ENCODE results near the gene ARHGEF16. TPM values are rescaled to one million over a fixed set of nuclear protein-coding genes. Genes with fewer than 3 reads are reported as not detected.

Gene ARHGEF16
- total and polyA plus RNA-seq, 2 donors (not counting 1 experiment from before 2014, with no cell fraction given) = 0.13 to 0.22 TPM

DNA sequence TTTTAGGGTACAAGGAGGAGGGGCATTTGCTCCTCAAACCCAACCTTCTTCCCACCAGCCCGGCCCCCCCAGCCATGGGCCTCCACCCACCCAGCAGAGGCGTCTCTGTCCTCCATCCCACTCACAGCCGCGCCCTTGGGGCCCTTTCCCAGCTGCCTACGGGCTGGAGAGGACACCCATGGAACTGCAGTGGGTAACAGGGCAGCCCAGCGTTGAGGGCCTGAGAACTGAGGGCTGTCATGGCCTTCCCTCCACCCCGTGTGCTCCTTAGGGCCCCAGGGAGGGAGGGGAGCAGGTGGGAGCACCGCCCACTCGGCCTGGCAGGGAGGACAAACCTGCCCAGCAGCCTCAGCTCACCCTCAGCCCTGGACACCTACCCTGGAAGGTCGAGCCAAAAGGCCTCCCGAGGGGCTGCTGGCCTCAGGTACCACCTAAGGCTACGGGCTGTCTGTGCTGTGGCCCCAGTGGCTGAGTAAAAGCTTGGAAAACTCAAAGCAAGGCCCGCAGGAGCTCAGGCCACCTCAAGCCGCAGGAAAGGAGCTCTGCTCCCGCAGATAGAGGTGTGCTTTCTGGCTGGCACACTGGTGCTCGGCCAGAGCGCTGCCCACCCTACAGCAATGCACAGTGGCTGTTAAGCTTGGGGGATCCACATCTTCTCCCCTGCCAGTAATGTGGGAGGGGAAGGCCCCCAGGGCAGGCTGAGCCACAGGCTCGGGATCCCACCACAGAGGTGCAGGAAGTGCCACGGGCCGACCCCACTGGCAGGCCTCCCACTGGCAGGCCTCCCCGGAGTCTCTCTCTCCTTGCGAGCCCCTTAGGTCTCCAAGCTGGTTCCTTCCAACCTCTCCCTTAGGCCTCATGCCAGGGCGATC is 2.2 kb upstream of the ARHGEF16 start:
- Histone ChIP-seq H3K36me3 (replicated peaks in 1 of 2; ENCODE audit: control extremely low read depth in 1 of 2, control insufficient read depth in 1 of 2, extremely low read depth in 1 of 2, insufficient read depth in 2 of 2, low read length in 1 of 2) (no peaks in the 10 kb centered on the region), H2AFZ (ENCODE audit: insufficient read depth, low read depth, low read length, poor library complexity, severe bottlenecking) (no peak overlapping the region), H3K79me2 (ENCODE audit: control insufficient read depth, insufficient read depth, low read length) (no peaks in the 10 kb centered on the region), H3K27me3 (replicated peaks in 1 of 4; ENCODE audit: control extremely low read depth in 1 of 4, control insufficient read depth in 3 of 4, insufficient read depth in 4 of 4, low read length in 3 of 4) (peaks cover 0 to 44% (median 21%) of the 10 kb centered on the region in 4 experiments), H3K4me1 (ENCODE audit: control insufficient read depth in 2 of 2, insufficient read depth in 2 of 2, low read length in 2 of 2) (peaks cover 16 to 20% of the 10 kb centered on the region in 2 donors), H3K27ac (ENCODE audit: low read length in 2 of 2) (no peak overlapping the region), H3K9me3 (ENCODE audit: control extremely low read depth in 1 of 3, control insufficient read depth in 2 of 3, insufficient read depth in 1 of 3, low read length in 2 of 3) (peaks cover 0 to 14% (median 0%) of the 10 kb centered on the region in 3 donors), H3K4me2 (replicated peaks; ENCODE audit: low read depth, low read length, poor library complexity, severe bottlenecking) (no peak overlapping the region), H3K9ac (ENCODE audit: low read length) (no peak overlapping the region), H4K20me1 (ENCODE audit: control insufficient read depth, insufficient read depth, low read length, poor library complexity, severe bottlenecking) (no peaks in the 10 kb centered on the region), H3K4me3 (ENCODE audit: control extremely low read depth in 1 of 5, extremely low read depth in 1 of 5, insufficient read depth in 1 of 5, low read depth in 2 of 5, low read length in 4 of 5) (no peak overlapping the region)
- Mint-ChIP-seq H3K4me3 (no peak overlapping the region), H3K27ac (no peak overlapping the region), H3K4me1 (peaks cover 3% of the 10 kb centered on the region), H3K9me3 (ENCODE audit: insufficient read depth) (no peaks in the 10 kb centered on the region), H3K27me3 (peaks cover 26% of the 10 kb centered on the region)
- intact Hi-C loops (cut with micrococcal nuclease) = loop anchor here (2.0 to 5.0 kb wide), 2 partner anchors 39 to 350 kb away; no protein-coding TSS in a partner anchor
- TF ChIP-seq EZH2 (IDR thresholded peaks at IDR 0.05; ENCODE audit: borderline replicate concordance, insufficient read depth, low read depth, low read length, poor library complexity, severe bottlenecking) = no peak
- TF ChIP-seq, protein P1, sequence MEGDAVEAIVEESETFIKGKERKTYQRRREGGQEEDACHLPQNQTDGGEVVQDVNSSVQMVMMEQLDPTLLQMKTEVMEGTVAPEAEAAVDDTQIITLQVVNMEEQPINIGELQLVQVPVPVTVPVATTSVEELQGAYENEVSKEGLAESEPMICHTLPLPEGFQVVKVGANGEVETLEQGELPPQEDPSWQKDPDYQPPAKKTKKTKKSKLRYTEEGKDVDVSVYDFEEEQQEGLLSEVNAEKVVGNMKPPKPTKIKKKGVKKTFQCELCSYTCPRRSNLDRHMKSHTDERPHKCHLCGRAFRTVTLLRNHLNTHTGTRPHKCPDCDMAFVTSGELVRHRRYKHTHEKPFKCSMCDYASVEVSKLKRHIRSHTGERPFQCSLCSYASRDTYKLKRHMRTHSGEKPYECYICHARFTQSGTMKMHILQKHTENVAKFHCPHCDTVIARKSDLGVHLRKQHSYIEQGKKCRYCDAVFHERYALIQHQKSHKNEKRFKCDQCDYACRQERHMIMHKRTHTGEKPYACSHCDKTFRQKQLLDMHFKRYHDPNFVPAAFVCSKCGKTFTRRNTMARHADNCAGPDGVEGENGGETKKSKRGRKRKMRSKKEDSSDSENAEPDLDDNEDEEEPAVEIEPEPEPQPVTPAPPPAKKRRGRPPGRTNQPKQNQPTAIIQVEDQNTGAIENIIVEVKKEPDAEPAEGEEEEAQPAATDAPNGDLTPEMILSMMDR (IDR thresholded peaks at IDR 0.05) = no peak
- ATAC-seq (ENCODE audit: low read depth) = no peak
- DNase-seq = no peak
- CTCF ChIA-PET = interaction anchor here (0.6 to 2.4 kb wide), 29 partner anchors 8 to 350 kb away, joined by 3 to 65 read pairs (median 5); no protein-coding TSS in a partner anchor
- POLR2A ChIA-PET = no interaction called here
- WGBS (ENCODE audit: insufficient coverage) = 83% methylated on average over 16 of the region's 23 CpGs

DNA sequence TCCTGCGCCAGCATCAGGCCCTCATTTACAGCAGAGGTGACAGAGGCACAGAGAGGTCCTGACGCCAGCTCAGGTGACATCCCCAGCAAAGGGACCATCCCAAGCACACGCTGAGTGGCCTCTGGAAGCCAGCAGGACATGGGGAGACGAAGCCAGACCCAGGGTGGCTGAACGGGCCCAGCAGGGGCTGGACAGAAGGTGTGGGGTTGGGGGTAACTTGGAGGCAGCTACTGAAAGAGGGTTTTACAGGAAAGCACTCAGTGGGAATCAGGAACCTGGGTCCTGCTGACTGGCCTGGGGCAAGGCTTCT is 1.6 kb upstream of the ARHGEF16 start:
- WGBS (ENCODE audit: insufficient coverage) = 54% methylated on average over 5 of the region's 5 CpGs
- H3K4me3 ChIP-seq (ENCODE audit: control extremely low read depth in 1 of 5, extremely low read depth in 1 of 5, insufficient read depth in 1 of 5, low read depth in 2 of 5, low read length in 4 of 5) = no peak overlapping the region
- H3K9ac ChIP-seq (ENCODE audit: low read length) = no peak overlapping the region
- no peak overlapping the region for H3K27ac ChIP-seq (ENCODE audit: low read length in 2 of 2)
- no peak overlapping the region for H2AFZ ChIP-seq (ENCODE audit: insufficient read depth, low read depth, low read length, poor library complexity, severe bottlenecking)
- H3K27me3 Mint-ChIP-seq = peaks cover 26% of the 10 kb centered on the region
- intact Hi-C loops (cut with micrococcal nuclease) = loop anchor here (1.0 to 5.0 kb wide), 3 partner anchors 38 to 349 kb away; no protein-coding TSS in a partner anchor
- H3K27ac Mint-ChIP-seq = no peak overlapping the region
- peaks cover 16 to 20% of the 10 kb centered on the region in 2 donors for H3K4me1 ChIP-seq (ENCODE audit: control insufficient read depth in 2 of 2, insufficient read depth in 2 of 2, low read length in 2 of 2)
- no peaks in the 10 kb centered on the region for H3K79me2 ChIP-seq (ENCODE audit: control insufficient read depth, insufficient read depth, low read length)
- no peak overlapping the region for H3K4me2 ChIP-seq (replicated peaks; ENCODE audit: low read depth, low read length, poor library complexity, severe bottlenecking)
- no peak for ATAC-seq (ENCODE audit: low read depth)
- H3K9me3 Mint-ChIP-seq (ENCODE audit: insufficient read depth) = no peaks in the 10 kb centered on the region
- ChIA-PET CTCF (interaction anchor here (0.6 to 2.4 kb wide), 29 partner anchors 9 to 350 kb away, joined by 3 to 65 read pairs (median 5); no protein-coding TSS in a partner anchor), POLR2A (no interaction called here)
- H3K9me3 ChIP-seq (ENCODE audit: control extremely low read depth in 1 of 3, control insufficient read depth in 2 of 3, insufficient read depth in 1 of 3, low read length in 2 of 3) = peaks cover 0 to 14% (median 0%) of the 10 kb centered on the region in 3 donors
- peaks cover 0 to 44% (median 21%) of the 10 kb centered on the region in 4 experiments for H3K27me3 ChIP-seq (replicated peaks in 1 of 4; ENCODE audit: control extremely low read depth in 1 of 4, control insufficient read depth in 3 of 4, insufficient read depth in 4 of 4, low read length in 3 of 4)
- TF ChIP-seq, protein P1 (IDR thresholded peaks at IDR 0.05) = no peak
- no peak for TF ChIP-seq EZH2 (IDR thresholded peaks at IDR 0.05; ENCODE audit: borderline replicate concordance, insufficient read depth, low read depth, low read length, poor library complexity, severe bottlenecking)
- peaks cover 3% of the 10 kb centered on the region for H3K4me1 Mint-ChIP-seq
- no peak for DNase-seq
- no peaks in the 10 kb centered on the region for H4K20me1 ChIP-seq (ENCODE audit: control insufficient read depth, insufficient read depth, low read length, poor library complexity, severe bottlenecking)
- no peak overlapping the region for H3K4me3 Mint-ChIP-seq
- no peaks in the 10 kb centered on the region for H3K36me3 ChIP-seq (replicated peaks in 1 of 2; ENCODE audit: control extremely low read depth in 1 of 2, control insufficient read depth in 1 of 2, extremely low read depth in 1 of 2, insufficient read depth in 2 of 2, low read length in 1 of 2)
